Lung (tissue), 12 donors: ENCODE data around the gene FILIP1. TPM values are rescaled to one million over a fixed set of nuclear protein-coding genes. Genes with fewer than 3 reads are reported as not detected.

Source experiments
- ATAC-seq: fragments of 200-7000 bp; cut with Tn5 transposase; one replicate; pipeline ENCODE4 v1.9.1; 2020; ENCODE audit warnings: moderate number of reproducible peaks; ENCODE audit not compliant: insufficient read depth, low FRiP score
- DNase-seq, 3 donors: peaks; one replicate each; pipeline ENCODE4 v3.0.0-alpha.2; 2013 to 2017
- H3K27ac ChIP-seq, 2 donors: one replicate each; pipeline ENCODE4 v1.5.1; 2013; ENCODE audit warnings: mild to moderate bottlenecking in 2 of 2, moderate library complexity in 2 of 2, control low read depth in 1 of 2, inconsistent platforms in 1 of 2, low read depth in 1 of 2, low read length in 1 of 2
- H3K27me3 ChIP-seq, 3 donors: one replicate each; pipeline ENCODE4 v1.5.1; 2013; ENCODE audit warnings: low read length in 2 of 3; ENCODE audit not compliant: control insufficient read depth in 3 of 3, insufficient read depth in 3 of 3
- H3K36me3 ChIP-seq, 4 donors: one replicate each; pipeline ENCODE4 v1.5.1; 2013; ENCODE audit warnings: low read length in 4 of 4, mild to moderate bottlenecking in 1 of 4, moderate library complexity in 1 of 4; ENCODE audit not compliant: control insufficient read depth in 4 of 4, insufficient read depth in 4 of 4
- H3K4me1 ChIP-seq, 5 donors: one replicate each; pipeline ENCODE4 v1.5.1; 2013; ENCODE audit warnings: low read length in 5 of 5, mild to moderate bottlenecking in 2 of 5, moderate library complexity in 1 of 5; ENCODE audit not compliant: control insufficient read depth in 5 of 5, insufficient read depth in 5 of 5
- H3K4me3 ChIP-seq: one replicate; pipeline ENCODE4 v1.5.1; 2013; ENCODE audit warnings: mild to moderate bottlenecking, control low read depth, moderate library complexity
- H3K9ac ChIP-seq, 2 donors: one replicate each; pipeline ENCODE4 v1.5.1; 2013; ENCODE audit warnings: low read length in 2 of 2, control low read depth in 1 of 2; ENCODE audit not compliant: insufficient read depth in 1 of 2
- H3K9me3 ChIP-seq, 4 donors: one replicate each; pipeline ENCODE4 v1.5.1; 2013; ENCODE audit warnings: low read length in 3 of 4, mild to moderate bottlenecking in 1 of 4, moderate library complexity in 1 of 4; ENCODE audit not compliant: control insufficient read depth in 4 of 4, insufficient read depth in 3 of 4
- CTCF ChIP-seq: IDR thresholded peaks from 2 replicates; pipeline ENCODE4 v1.5.1; 2012; ENCODE audit warnings: mild to moderate bottlenecking; ENCODE audit errors: control extremely low read depth, extremely low read depth
- WGBS, 2 donors: extraction: QIAGEN DNeasy Blood & Tissue Kit; methylation state at CpG; one replicate each; pipeline ENCODE4 v1.1.7; 2013; 5-methylcytosine and 5-hydroxymethylcytosine counted together
- polyA plus RNA-seq, 2 donors: library from polyadenylated mRNA; stranded (reverse); fragments of 200-250 nt; gene quantifications; one replicate each; pipeline ENCODE4 v1.2.1, GENCODE V29; 2013
- total RNA-seq, 2 donors: library from RNA; depleted of rRNA in 1 of 2; stranded (reverse); fragments of >200 nt in 1 of 2; gene quantifications; one replicate each; pipeline ENCODE4 v1.2.1, GENCODE V29; 2014 to 2021
- donor health status: control.
- donor health status: control.
- donor health status: Bipolar disorder and iron deficiency.
- donor health status: healthy.
- donor health status: DM: yes; HTN: yes; CAD: no.

Gene FILIP1
- total and polyA plus RNA-seq, 4 donors = 5.6 to 24.1 (median 11.1) TPM

- WGBS, 2 donors = 20 to 52% methylated on average over 2 of the region's 2 CpGs
- Histone ChIP-seq H3K4me1 (peaks cover 1 to 52% (median 30%) of the 10 kb centered on the region in 5 donors), H3K9me3 (no peaks in the 10 kb centered on the region), H3K27me3 (no peaks in the 10 kb centered on the region), H3K36me3 (no peaks in the 10 kb centered on the region), H3K9ac (no peak overlapping the region), H3K27ac (no peak overlapping the region), H3K4me3 (no peak overlapping the region)
- DNase-seq (peak in 2 of 3 donors; percentile 55 to 67), ATAC-seq (no peak)
- TF ChIP-seq CTCF = no peak
Observed at GRCh38 chr6:75460681-75461080, 32.9 kb downstream of the FILIP1 start.

- WGBS, 2 donors = 67 to 81% methylated on average over 4 of the region's 4 CpGs
- no peaks in the 10 kb centered on the region for H3K9me3 ChIP-seq
- peaks cover 1 to 44% (median 25%) of the 10 kb centered on the region in 5 donors for H3K4me1 ChIP-seq
- H3K36me3 ChIP-seq = peaks cover 0 to 4% (median 0%) of the 10 kb centered on the region in 4 donors
- TF ChIP-seq CTCF = no peak
- no peaks in the 10 kb centered on the region for H3K27me3 ChIP-seq
- peak; percentile 30 to 74 (median 67) for DNase-seq
- ATAC-seq = no peak
- H3K4me3 ChIP-seq = no peak overlapping the region
- peak overlapping the region in 1 of 2 donors; percentile 56 for H3K27ac ChIP-seq
- no peak overlapping the region for H3K9ac ChIP-seq
Observed at GRCh38 chr6:75458895-75459294, 34.7 kb downstream of the FILIP1 start.

GRCh38 chr6:75450903-75451302, 42.7 kb downstream of the FILIP1 start:
- TF ChIP-seq CTCF = no peak
- Histone ChIP-seq H3K9ac (no peak overlapping the region), H3K36me3 (peaks cover 0 to 4% (median 1%) of the 10 kb centered on the region in 4 donors), H3K27me3 (no peaks in the 10 kb centered on the region), H3K9me3 (no peaks in the 10 kb centered on the region), H3K4me1 (peaks cover 0 to 9% (median 0%) of the 10 kb centered on the region in 5 donors), H3K27ac (no peak overlapping the region), H3K4me3 (no peak overlapping the region)
- no peak for DNase-seq
- ATAC-seq = no peak
- WGBS, 2 donors = 91 to 92% methylated on average over 3 of the region's 3 CpGs
